ENCODE measurements around the gene POLA2. TPM values are rescaled to one million over a fixed set of nuclear protein-coding genes. Genes with fewer than 3 reads are reported as not detected.

Gene POLA2
- total RNA-seq, 1 donor from 2014 or later: 5.2 TPM

- Histone ChIP-seq H3K36me3 (ENCODE audit: insufficient read depth, low read length) (no peaks in the 10 kb centered on the region), H3K9me3 (ENCODE audit: insufficient read depth, low read depth, low read length) (no peaks in the 10 kb centered on the region), H3K9ac (ENCODE audit: low read length) (no peak overlapping the region), H3K79me2 (ENCODE audit: insufficient read depth, low read length) (no peaks in the 10 kb centered on the region), H3K27ac (ENCODE audit: low read depth, low read length) (no peak overlapping the region), H3K4me1 (ENCODE audit: insufficient read depth, low read length) (peaks cover 10% of the 10 kb centered on the region), H3K4me3 (ENCODE audit: insufficient read depth, low read depth, low read length) (no peak overlapping the region), H3K4me2 (ENCODE audit: low read length) (no peak overlapping the region), H2AFZ (ENCODE audit: low read depth, low read length) (no peak overlapping the region), H4K20me1 (ENCODE audit: insufficient read depth, low read length) (peaks cover 6% of the 10 kb centered on the region), H3K27me3 (ENCODE audit: insufficient read depth, low read length) (no peaks in the 10 kb centered on the region)
- DNase-seq (ENCODE audit: low read depth) (peak; percentile 54), FAIRE-seq (no peak)
- H3K27me3 Mint-ChIP-seq (ENCODE audit: low read depth, unreplicated experiment): no peaks in the 10 kb centered on the region
- no peak overlapping the region for H3K27ac Mint-ChIP-seq (ENCODE audit: unreplicated experiment)
- peaks cover 3% of the 10 kb centered on the region for H3K36me3 Mint-ChIP-seq (ENCODE audit: low read depth, unreplicated experiment)
- H3K4me1 Mint-ChIP-seq (ENCODE audit: low read depth, unreplicated experiment): peaks cover 13% of the 10 kb centered on the region
- TF ChIP-seq CTCF (IDR thresholded peaks at IDR 0.05; ENCODE audit: insufficient read depth, low read depth, low read length) (no peak), EZH2 (IDR thresholded peaks at IDR 0.05; ENCODE audit: insufficient read depth, low read length) (no peak)
- H3K4me3 Mint-ChIP-seq (ENCODE audit: unreplicated experiment): no peak overlapping the region
- H3K9me3 Mint-ChIP-seq (ENCODE audit: unreplicated experiment): no peaks in the 10 kb centered on the region
Measured at GRCh38 chr11:65305501-65306268, 43.9 kb downstream of the POLA2 start.

GRCh38 chr11:65307298-65308229 lies 45.8 kb downstream of the POLA2 start:
- Histone ChIP-seq H4K20me1 (ENCODE audit: insufficient read depth, low read length) (peaks cover 6% of the 10 kb centered on the region), H3K4me1 (ENCODE audit: insufficient read depth, low read length) (peaks cover 11% of the 10 kb centered on the region), H3K27me3 (ENCODE audit: insufficient read depth, low read length) (no peaks in the 10 kb centered on the region), H3K9ac (ENCODE audit: low read length) (no peak overlapping the region), H3K36me3 (ENCODE audit: insufficient read depth, low read length) (no peaks in the 10 kb centered on the region), H2AFZ (ENCODE audit: low read depth, low read length) (no peak overlapping the region), H3K79me2 (ENCODE audit: insufficient read depth, low read length) (no peaks in the 10 kb centered on the region), H3K9me3 (ENCODE audit: insufficient read depth, low read depth, low read length) (no peaks in the 10 kb centered on the region), H3K27ac (ENCODE audit: low read depth, low read length) (no peak overlapping the region), H3K4me3 (ENCODE audit: insufficient read depth, low read depth, low read length) (no peak overlapping the region), H3K4me2 (ENCODE audit: low read length) (no peak overlapping the region)
- peaks cover 9% of the 10 kb centered on the region for H3K4me1 Mint-ChIP-seq (ENCODE audit: low read depth, unreplicated experiment)
- H3K9me3 Mint-ChIP-seq (ENCODE audit: unreplicated experiment): no peaks in the 10 kb centered on the region
- H3K4me3 Mint-ChIP-seq (ENCODE audit: unreplicated experiment): no peak overlapping the region
- FAIRE-seq: no peak
- peak overlapping the region; percentile 34 for H3K27ac Mint-ChIP-seq (ENCODE audit: unreplicated experiment)
- DNase-seq (ENCODE audit: low read depth): no peak
- H3K27me3 Mint-ChIP-seq (ENCODE audit: low read depth, unreplicated experiment): no peaks in the 10 kb centered on the region
- TF ChIP-seq EZH2 (IDR thresholded peaks at IDR 0.05; ENCODE audit: insufficient read depth, low read length): no peak
- no peak for TF ChIP-seq CTCF (IDR thresholded peaks at IDR 0.05; ENCODE audit: insufficient read depth, low read depth, low read length)
- peaks cover 3% of the 10 kb centered on the region for H3K36me3 Mint-ChIP-seq (ENCODE audit: low read depth, unreplicated experiment)

Measured in astrocyte (in vitro differentiated cells and primary cell).